HL-60 (cell line): ENCODE data around the gene IQSEC1.

Source experiments
- TF ChIP-seq, protein P1 (sequence below): IDR thresholded peaks from one replicate; pipeline ENCODE4 v1.5.1; 2011; ENCODE audit warnings: low read length, control low read depth, inconsistent platforms; ENCODE audit not compliant: insufficient read depth
- TF ChIP-seq, protein P2 (sequence below): IDR thresholded peaks from 2 replicates; pipeline ENCODE4 v1.6.1; 2012; ENCODE audit warnings: low read depth; ENCODE audit not compliant: insufficient replicate concordance

DNA sequence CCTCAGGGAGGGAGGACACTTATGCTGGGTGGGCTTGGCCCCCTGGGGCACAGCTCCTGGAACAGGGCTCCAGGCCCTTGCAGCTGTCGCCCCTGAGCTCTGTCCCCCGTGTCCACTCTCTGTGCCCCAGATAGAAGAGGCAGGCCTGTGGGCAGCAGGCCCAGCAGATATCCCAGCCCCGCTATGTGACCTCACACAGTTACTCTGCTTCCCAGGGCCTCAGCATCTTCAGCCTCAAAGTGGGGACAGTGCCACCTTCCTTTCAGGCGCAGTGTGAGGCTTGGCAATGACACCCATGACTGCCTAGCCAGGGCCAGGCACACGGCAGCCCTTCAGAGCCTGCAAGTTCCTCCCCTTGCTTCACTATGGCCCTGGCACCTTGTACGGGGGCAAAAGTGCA is 98.4 kb downstream of the IQSEC1 start:
- TF ChIP-seq, protein P1, sequence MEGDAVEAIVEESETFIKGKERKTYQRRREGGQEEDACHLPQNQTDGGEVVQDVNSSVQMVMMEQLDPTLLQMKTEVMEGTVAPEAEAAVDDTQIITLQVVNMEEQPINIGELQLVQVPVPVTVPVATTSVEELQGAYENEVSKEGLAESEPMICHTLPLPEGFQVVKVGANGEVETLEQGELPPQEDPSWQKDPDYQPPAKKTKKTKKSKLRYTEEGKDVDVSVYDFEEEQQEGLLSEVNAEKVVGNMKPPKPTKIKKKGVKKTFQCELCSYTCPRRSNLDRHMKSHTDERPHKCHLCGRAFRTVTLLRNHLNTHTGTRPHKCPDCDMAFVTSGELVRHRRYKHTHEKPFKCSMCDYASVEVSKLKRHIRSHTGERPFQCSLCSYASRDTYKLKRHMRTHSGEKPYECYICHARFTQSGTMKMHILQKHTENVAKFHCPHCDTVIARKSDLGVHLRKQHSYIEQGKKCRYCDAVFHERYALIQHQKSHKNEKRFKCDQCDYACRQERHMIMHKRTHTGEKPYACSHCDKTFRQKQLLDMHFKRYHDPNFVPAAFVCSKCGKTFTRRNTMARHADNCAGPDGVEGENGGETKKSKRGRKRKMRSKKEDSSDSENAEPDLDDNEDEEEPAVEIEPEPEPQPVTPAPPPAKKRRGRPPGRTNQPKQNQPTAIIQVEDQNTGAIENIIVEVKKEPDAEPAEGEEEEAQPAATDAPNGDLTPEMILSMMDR = no peak
- TF ChIP-seq, protein P2, sequence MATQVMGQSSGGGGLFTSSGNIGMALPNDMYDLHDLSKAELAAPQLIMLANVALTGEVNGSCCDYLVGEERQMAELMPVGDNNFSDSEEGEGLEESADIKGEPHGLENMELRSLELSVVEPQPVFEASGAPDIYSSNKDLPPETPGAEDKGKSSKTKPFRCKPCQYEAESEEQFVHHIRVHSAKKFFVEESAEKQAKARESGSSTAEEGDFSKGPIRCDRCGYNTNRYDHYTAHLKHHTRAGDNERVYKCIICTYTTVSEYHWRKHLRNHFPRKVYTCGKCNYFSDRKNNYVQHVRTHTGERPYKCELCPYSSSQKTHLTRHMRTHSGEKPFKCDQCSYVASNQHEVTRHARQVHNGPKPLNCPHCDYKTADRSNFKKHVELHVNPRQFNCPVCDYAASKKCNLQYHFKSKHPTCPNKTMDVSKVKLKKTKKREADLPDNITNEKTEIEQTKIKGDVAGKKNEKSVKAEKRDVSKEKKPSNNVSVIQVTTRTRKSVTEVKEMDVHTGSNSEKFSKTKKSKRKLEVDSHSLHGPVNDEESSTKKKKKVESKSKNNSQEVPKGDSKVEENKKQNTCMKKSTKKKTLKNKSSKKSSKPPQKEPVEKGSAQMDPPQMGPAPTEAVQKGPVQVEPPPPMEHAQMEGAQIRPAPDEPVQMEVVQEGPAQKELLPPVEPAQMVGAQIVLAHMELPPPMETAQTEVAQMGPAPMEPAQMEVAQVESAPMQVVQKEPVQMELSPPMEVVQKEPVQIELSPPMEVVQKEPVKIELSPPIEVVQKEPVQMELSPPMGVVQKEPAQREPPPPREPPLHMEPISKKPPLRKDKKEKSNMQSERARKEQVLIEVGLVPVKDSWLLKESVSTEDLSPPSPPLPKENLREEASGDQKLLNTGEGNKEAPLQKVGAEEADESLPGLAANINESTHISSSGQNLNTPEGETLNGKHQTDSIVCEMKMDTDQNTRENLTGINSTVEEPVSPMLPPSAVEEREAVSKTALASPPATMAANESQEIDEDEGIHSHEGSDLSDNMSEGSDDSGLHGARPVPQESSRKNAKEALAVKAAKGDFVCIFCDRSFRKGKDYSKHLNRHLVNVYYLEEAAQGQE = no peak
